HEK293T (cell line): ENCODE data around the gene RAD50.

Experiments
- ZNF384 ChIP-seq: fragments of 450-650 bp; IDR thresholded peaks from 2 replicates; pipeline ENCODE4 v1.6.1; 2016
- TF ChIP-seq, protein P1 (sequence below): fragments of 450-650 bp; IDR thresholded peaks from 2 replicates; pipeline ENCODE4 v1.6.1; 2016

DNA sequence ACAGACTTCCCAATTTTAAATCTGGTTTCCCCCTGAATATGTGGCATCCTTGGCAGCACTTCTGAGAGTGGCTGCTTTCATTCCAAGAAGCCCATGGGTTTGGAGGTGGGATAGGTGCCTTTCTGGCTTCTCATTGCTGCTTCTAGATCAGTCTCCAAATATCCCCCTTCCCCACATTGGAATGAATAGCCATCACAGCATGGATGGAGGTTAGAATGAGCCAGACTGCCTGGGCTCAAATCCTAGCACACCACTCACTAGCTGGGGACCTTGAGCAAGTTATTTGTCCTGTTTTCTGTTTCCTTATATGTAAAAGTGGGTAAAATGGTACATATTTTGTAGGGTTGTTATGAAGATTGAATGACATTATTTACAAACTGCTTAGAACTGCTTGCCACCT, 87.4 kb downstream of the RAD50 start:
- TF ChIP-seq, protein P1, sequence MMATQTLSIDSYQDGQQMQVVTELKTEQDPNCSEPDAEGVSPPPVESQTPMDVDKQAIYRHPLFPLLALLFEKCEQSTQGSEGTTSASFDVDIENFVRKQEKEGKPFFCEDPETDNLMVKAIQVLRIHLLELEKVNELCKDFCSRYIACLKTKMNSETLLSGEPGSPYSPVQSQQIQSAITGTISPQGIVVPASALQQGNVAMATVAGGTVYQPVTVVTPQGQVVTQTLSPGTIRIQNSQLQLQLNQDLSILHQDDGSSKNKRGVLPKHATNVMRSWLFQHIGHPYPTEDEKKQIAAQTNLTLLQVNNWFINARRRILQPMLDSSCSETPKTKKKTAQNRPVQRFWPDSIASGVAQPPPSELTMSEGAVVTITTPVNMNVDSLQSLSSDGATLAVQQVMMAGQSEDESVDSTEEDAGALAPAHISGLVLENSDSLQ: no peak
- TF ChIP-seq ZNF384: no peak
